HEK293 (cell line): ENCODE data around the gene PC.

Experiments used
- CTCF ChIA-PET: fragments of 350-600 bp; formaldehyde crosslinking; extraction: SDS; loops from one replicate; lab custom pipeline; 2021; ENCODE audit warnings: antibody characterized with exemption; lab: Yijun Ruan, JAX
- POLR2A ChIA-PET: fragments of 300-600 bp; formaldehyde crosslinking; extraction: SDS; loops from one replicate; lab custom pipeline; 2020; ENCODE audit warnings: antibody characterized with exemption, inconsistent platforms; lab: Yijun Ruan, JAX
- H3K27ac ChIP-seq: fragments of 200-500 bp; sonication (Bioruptor generic); 2 replicates; pipeline ENCODE4 v1.5.1; 2014; ENCODE audit warnings: low read depth, low read length, control low read depth, inconsistent platforms; ENCODE audit errors: extremely low read depth
- H3K36me3 ChIP-seq, 2 experiments: fragments of 200-500 bp in 1 of 2; sonication (Bioruptor generic) in 1 of 2; 1 replicate in 1 of 2; 2 replicates in 1 of 2; pipeline ENCODE4 v1.5.1; 2014 to 2017; ENCODE audit warnings: inconsistent platforms in 2 of 2, low read length in 2 of 2; ENCODE audit not compliant: control insufficient read depth in 2 of 2, insufficient read depth in 1 of 2
- H3K4me1 ChIP-seq: fragments of 200-500 bp; sonication (Bioruptor generic); 2 replicates; pipeline ENCODE4 v1.5.1; 2014; ENCODE audit warnings: mild to moderate bottlenecking, low read length, inconsistent platforms; ENCODE audit not compliant: control insufficient read depth, insufficient read depth
- H3K4me3 ChIP-seq: 2 replicates; pipeline ENCODE4 v1.5.1; 2011; ENCODE audit warnings: low read depth, mild to moderate bottlenecking, control low read depth, low read length, moderate library complexity
- H3K9me3 ChIP-seq: fragments of 200-500 bp; sonication (Bioruptor generic); 2 replicates; pipeline ENCODE4 v1.5.1; 2014; ENCODE audit warnings: low read depth, low read length, inconsistent platforms; ENCODE audit not compliant: control insufficient read depth, insufficient read depth
- BCL11B ChIP-seq: fragments of 450-650 bp; formaldehyde crosslinking; IDR thresholded peaks from 2 replicates; pipeline ENCODE4 v1.5.1; 2016; ENCODE audit warnings: low read depth, missing biosample characterization, missing genetic modification characterization
- EGR2 ChIP-seq: fragments of 450-650 bp; formaldehyde crosslinking; IDR thresholded peaks from 2 replicates; pipeline ENCODE4 v1.5.1; 2016; ENCODE audit warnings: low read depth, missing biosample characterization, missing genetic modification characterization
- GLIS1 ChIP-seq: fragments of 450-650 bp; formaldehyde crosslinking; IDR thresholded peaks from 2 replicates; pipeline ENCODE4 v1.5.1; 2016; ENCODE audit warnings: missing biosample characterization, missing genetic modification characterization
- HOXA7 ChIP-seq: sonication (generic); formaldehyde crosslinking; IDR thresholded peaks from 2 replicates; pipeline ENCODE4 v1.8.1; 2022; ENCODE audit warnings: missing genetic modification reagents, borderline replicate concordance
- IKZF3 ChIP-seq: fragments of 450-650 bp; IDR thresholded peaks from 2 replicates; pipeline ENCODE4 v1.5.0; 2018; ENCODE audit warnings: missing biosample characterization, mild to moderate bottlenecking, missing genetic modification characterization, moderate library complexity
- KLF1 ChIP-seq: fragments of 450-650 bp; formaldehyde crosslinking; IDR thresholded peaks from 2 replicates; pipeline ENCODE4 v1.5.1; 2016; ENCODE audit warnings: missing biosample characterization, missing genetic modification characterization
- PRDM1 ChIP-seq: fragments of 450-650 bp; formaldehyde crosslinking; IDR thresholded peaks from 2 replicates; pipeline ENCODE4; 2016; ENCODE audit warnings: missing biosample characterization, missing genetic modification characterization
- TSHZ1 ChIP-seq: fragments of 450-650 bp; formaldehyde crosslinking; IDR thresholded peaks from 2 replicates; pipeline ENCODE4 v1.5.1; 2016; ENCODE audit warnings: missing biosample characterization, missing genetic modification characterization, borderline replicate concordance
- ZBTB1 ChIP-seq: fragments of 450-650 bp; formaldehyde crosslinking; IDR thresholded peaks from 2 replicates; pipeline ENCODE4 v1.5.1; 2016; ENCODE audit warnings: missing biosample characterization, missing genetic modification characterization
- ZBTB17 ChIP-seq: fragments of 450-650 bp; formaldehyde crosslinking; IDR thresholded peaks from 2 replicates; pipeline ENCODE4 v1.5.1; 2016; ENCODE audit warnings: missing biosample characterization, missing genetic modification characterization
- ZBTB49 ChIP-seq: fragments of 450-650 bp; formaldehyde crosslinking; IDR thresholded peaks from 2 replicates; pipeline ENCODE4 v1.5.1; 2016; ENCODE audit warnings: missing biosample characterization, missing genetic modification characterization, low read depth
- ZFP69B ChIP-seq: fragments of 450-650 bp; formaldehyde crosslinking; IDR thresholded peaks from 2 replicates; pipeline ENCODE4 v1.5.1; 2016; ENCODE audit warnings: missing biosample characterization, missing genetic modification characterization
- ZNF140 ChIP-seq: fragments of 450-650 bp; formaldehyde crosslinking; IDR thresholded peaks from 2 replicates; pipeline ENCODE4 v1.5.1; 2016; ENCODE audit warnings: missing biosample characterization, missing genetic modification characterization
- ZNF146 ChIP-seq: fragments of 450-650 bp; formaldehyde crosslinking; IDR thresholded peaks from 2 replicates; pipeline ENCODE4 v1.5.1; 2016; ENCODE audit warnings: missing biosample characterization, missing genetic modification characterization
- ZNF16 ChIP-seq: fragments of 450-650 bp; formaldehyde crosslinking; IDR thresholded peaks from 2 replicates; pipeline ENCODE4 v1.5.1; 2016; ENCODE audit warnings: low read depth, missing biosample characterization, missing genetic modification characterization
- ZNF221 ChIP-seq: fragments of 450-650 bp; formaldehyde crosslinking; IDR thresholded peaks from 2 replicates; pipeline ENCODE4 v1.5.1; 2017; ENCODE audit warnings: missing biosample characterization, missing genetic modification characterization, borderline replicate concordance
- ZNF223 ChIP-seq: fragments of 450-650 bp; formaldehyde crosslinking; IDR thresholded peaks from 2 replicates; pipeline ENCODE4 v1.5.1; 2016; ENCODE audit warnings: missing biosample characterization, missing genetic modification characterization
- ZNF350 ChIP-seq: fragments of 450-650 bp; formaldehyde crosslinking; IDR thresholded peaks from 2 replicates; pipeline ENCODE4 v1.5.0; 2017; ENCODE audit warnings: missing biosample characterization, mild to moderate bottlenecking, missing genetic modification characterization
- ZNF354C ChIP-seq: fragments of 450-650 bp; formaldehyde crosslinking; IDR thresholded peaks from 2 replicates; pipeline ENCODE4 v1.5.1; 2016; ENCODE audit warnings: missing biosample characterization, missing genetic modification characterization, low read depth, borderline replicate concordance
- ZNF394 ChIP-seq: fragments of 450-650 bp; formaldehyde crosslinking; IDR thresholded peaks from 2 replicates; pipeline ENCODE4 v1.5.1; 2016; ENCODE audit warnings: missing biosample characterization, missing genetic modification characterization, mild to moderate bottlenecking, moderate library complexity, borderline replicate concordance
- ZNF426 ChIP-seq: fragments of 450-650 bp; formaldehyde crosslinking; IDR thresholded peaks from 2 replicates; pipeline ENCODE4 v1.5.1; 2017; ENCODE audit warnings: missing biosample characterization, missing genetic modification characterization, mild to moderate bottlenecking, inconsistent platforms, moderate library complexity
- ZNF529 ChIP-seq: fragments of 450-650 bp; formaldehyde crosslinking; IDR thresholded peaks from 2 replicates; pipeline ENCODE4 v1.5.1; 2017; ENCODE audit warnings: missing genetic modification characterization, missing biosample characterization; ENCODE audit not compliant: insufficient replicate concordance
- ZNF571 ChIP-seq: fragments of 450-650 bp; formaldehyde crosslinking; IDR thresholded peaks from 2 replicates; pipeline ENCODE4 v1.5.0; 2017; ENCODE audit warnings: missing biosample characterization, missing genetic modification characterization
- ZNF610 ChIP-seq: fragments of 450-650 bp; formaldehyde crosslinking; IDR thresholded peaks from 2 replicates; pipeline ENCODE4 v1.5.1; 2016; ENCODE audit warnings: missing biosample characterization, missing genetic modification characterization, borderline replicate concordance
- ZNF624 ChIP-seq: fragments of 450-650 bp; formaldehyde crosslinking; IDR thresholded peaks from 2 replicates; pipeline ENCODE4 v1.5.1; 2017; ENCODE audit warnings: missing biosample characterization, missing genetic modification characterization
- ZNF830 ChIP-seq: fragments of 450-650 bp; IDR thresholded peaks from 2 replicates; pipeline ENCODE4 v1.5.0; 2018; ENCODE audit warnings: missing biosample characterization, missing genetic modification characterization, low read depth, mild to moderate bottlenecking, moderate library complexity
- ZSCAN30 ChIP-seq: fragments of 450-650 bp; IDR thresholded peaks from 2 replicates; pipeline ENCODE4 v1.5.1; 2018; ENCODE audit warnings: missing biosample characterization, mild to moderate bottlenecking, missing genetic modification characterization, moderate library complexity
- TF ChIP-seq, protein P1 (sequence below): fragments of 450-650 bp; formaldehyde crosslinking; IDR thresholded peaks from 2 replicates; pipeline ENCODE4 v1.5.1; 2016; ENCODE audit warnings: missing biosample characterization, missing genetic modification characterization
- TF ChIP-seq, protein P2 (sequence below): fragments of 450-650 bp; formaldehyde crosslinking; IDR thresholded peaks from 2 replicates; pipeline ENCODE4 v1.5.1; 2016; ENCODE audit warnings: missing biosample characterization, missing genetic modification characterization
- TF ChIP-seq, protein P3 (sequence below): fragments of 450-650 bp; formaldehyde crosslinking; IDR thresholded peaks from 2 replicates; pipeline ENCODE4 v1.5.1; 2017; ENCODE audit warnings: missing biosample characterization, mild to moderate bottlenecking, missing genetic modification characterization, moderate library complexity

PC gene

DNA sequence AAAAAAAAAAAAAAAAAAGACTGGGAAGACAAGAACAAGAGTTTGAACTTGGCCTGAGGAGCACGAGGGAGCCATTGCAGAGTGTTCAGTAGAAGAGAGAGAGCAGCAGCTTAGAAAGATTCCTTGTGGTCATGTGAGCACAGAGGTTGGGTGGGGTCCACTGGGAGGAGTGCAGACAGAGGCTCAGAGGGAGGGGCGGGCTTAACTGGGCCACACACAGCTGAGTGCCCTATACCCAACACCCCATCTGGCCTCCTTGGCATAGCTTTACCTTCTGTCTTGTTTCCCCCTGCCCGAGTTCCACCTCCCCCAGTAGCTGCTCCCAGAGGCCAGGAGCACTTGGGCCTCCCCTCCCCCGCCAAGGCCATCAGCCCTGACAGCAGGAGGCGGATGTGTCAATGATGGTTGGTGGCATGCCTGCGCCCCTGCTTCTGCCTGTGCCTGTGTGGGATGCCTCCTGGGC, 29.0 kb upstream of the PC start:
- no peaks in the 10 kb centered on the region for H3K4me1 ChIP-seq
- no peak overlapping the region for H3K4me3 ChIP-seq
- ChIA-PET POLR2A (interaction anchor here (0.7 to 1.2 kb wide), 4 partner anchors 35 to 481 kb away, joined by 3 to 5 read pairs (median 4); partner anchors contain the start of gene KDM2A), CTCF (interaction anchor here (0.6 to 1.2 kb wide), 4 partner anchors 8 to 94 kb away, joined by 3 to 5 read pairs (median 4); no protein-coding TSS in a partner anchor)
- H3K9me3 ChIP-seq, result no peaks in the 10 kb centered on the region
- no peak overlapping the region for H3K27ac ChIP-seq
- H3K36me3 ChIP-seq, result no peaks in the 10 kb centered on the region
- TF ChIP-seq IKZF3 (tag by site-specific recombination), result no peak
- TF ChIP-seq BCL11B, result no peak
- no peak for TF ChIP-seq ZNF610 (tag by site-specific recombination)
- TF ChIP-seq ZNF350 (tag by site-specific recombination), result no peak
- TF ChIP-seq ZNF426 (tag by site-specific recombination), result no peak
- TF ChIP-seq ZNF223 (tag by site-specific recombination), result peak; percentile 69; the same call in 1 of the 2 replicates
- peak; percentile 69 for TF ChIP-seq GLIS1 (tag by site-specific recombination)
- TF ChIP-seq TSHZ1 (tag by site-specific recombination), result no peak
- no peak for TF ChIP-seq ZNF354C (tag by site-specific recombination)
- peak; percentile 85 for TF ChIP-seq ZFP69B (tag by site-specific recombination)
- TF ChIP-seq EGR2 (tag by site-specific recombination), result 0 out of 2 replicates have a peak, but pooled peaks have one; percentile 28
- no peak for TF ChIP-seq ZNF146 (tag by site-specific recombination)
- TF ChIP-seq ZBTB17 (tag by site-specific recombination), result no peak
- no peak for TF ChIP-seq HOXA7 (CRISPR knock-in tag)
- peak; percentile 80 for TF ChIP-seq ZNF16
- TF ChIP-seq ZNF830, result no peak
- TF ChIP-seq, protein P1, sequence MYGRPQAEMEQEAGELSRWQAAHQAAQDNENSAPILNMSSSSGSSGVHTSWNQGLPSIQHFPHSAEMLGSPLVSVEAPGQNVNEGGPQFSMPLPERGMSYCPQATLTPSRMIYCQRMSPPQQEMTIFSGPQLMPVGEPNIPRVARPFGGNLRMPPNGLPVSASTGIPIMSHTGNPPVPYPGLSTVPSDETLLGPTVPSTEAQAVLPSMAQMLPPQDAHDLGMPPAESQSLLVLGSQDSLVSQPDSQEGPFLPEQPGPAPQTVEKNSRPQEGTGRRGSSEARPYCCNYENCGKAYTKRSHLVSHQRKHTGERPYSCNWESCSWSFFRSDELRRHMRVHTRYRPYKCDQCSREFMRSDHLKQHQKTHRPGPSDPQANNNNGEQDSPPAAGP, result no peak
- TF ChIP-seq ZBTB49 (tag by site-specific recombination), result no peak
- no peak for TF ChIP-seq PRDM1 (tag by site-specific recombination)
- no peak for TF ChIP-seq ZNF571
- TF ChIP-seq ZNF529, result no peak
- TF ChIP-seq ZNF624 (tag by site-specific recombination), result no peak
- TF ChIP-seq, protein P2, sequence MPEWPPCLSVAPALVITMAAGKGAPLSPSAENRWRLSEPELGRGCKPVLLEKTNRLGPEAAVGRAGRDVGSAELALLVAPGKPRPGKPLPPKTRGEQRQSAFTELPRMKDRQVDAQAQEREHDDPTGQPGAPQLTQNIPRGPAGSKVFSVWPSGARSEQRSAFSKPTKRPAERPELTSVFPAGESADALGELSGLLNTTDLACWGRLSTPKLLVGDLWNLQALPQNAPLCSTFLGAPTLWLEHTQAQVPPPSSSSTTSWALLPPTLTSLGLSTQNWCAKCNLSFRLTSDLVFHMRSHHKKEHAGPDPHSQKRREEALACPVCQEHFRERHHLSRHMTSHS (tag by site-specific recombination), result no peak
- TF ChIP-seq ZNF140, result no peak
- no peak for TF ChIP-seq ZSCAN30 (tag by site-specific recombination)
- no peak for TF ChIP-seq ZBTB1 (tag by site-specific recombination)
- no peak for TF ChIP-seq ZNF394 (tag by site-specific recombination)
- TF ChIP-seq, protein P3, sequence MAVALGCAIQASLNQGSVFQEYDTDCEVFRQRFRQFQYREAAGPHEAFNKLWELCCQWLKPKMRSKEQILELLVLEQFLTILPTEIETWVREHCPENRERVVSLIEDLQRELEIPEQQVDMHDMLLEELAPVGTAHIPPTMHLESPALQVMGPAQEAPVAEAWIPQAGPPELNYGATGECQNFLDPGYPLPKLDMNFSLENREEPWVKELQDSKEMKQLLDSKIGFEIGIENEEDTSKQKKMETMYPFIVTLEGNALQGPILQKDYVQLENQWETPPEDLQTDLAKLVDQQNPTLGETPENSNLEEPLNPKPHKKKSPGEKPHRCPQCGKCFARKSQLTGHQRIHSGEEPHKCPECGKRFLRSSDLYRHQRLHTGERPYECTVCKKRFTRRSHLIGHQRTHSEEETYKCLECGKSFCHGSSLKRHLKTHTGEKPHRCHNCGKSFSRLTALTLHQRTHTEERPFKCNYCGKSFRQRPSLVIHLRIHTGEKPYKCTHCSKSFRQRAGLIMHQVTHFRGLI (tag by site-specific recombination), result no peak
- peak; percentile 78 for TF ChIP-seq KLF1
- TF ChIP-seq ZNF221 (tag by site-specific recombination), result no peak
